Measurements from ENCODE around the gene PRKCB. TPM values are rescaled to one million over a fixed set of nuclear protein-coding genes. Genes with fewer than 3 reads are reported as not detected.
"Not testable (repeated sequence)": the region's sequence is repeated elsewhere in the genome, so short reads cannot be mapped to it uniquely, and the experiment has no call there.

Gene PRKCB
- total RNA-seq, 2 experiments from 2014 or later, result 77.8 to 81.0 TPM

DNA sequence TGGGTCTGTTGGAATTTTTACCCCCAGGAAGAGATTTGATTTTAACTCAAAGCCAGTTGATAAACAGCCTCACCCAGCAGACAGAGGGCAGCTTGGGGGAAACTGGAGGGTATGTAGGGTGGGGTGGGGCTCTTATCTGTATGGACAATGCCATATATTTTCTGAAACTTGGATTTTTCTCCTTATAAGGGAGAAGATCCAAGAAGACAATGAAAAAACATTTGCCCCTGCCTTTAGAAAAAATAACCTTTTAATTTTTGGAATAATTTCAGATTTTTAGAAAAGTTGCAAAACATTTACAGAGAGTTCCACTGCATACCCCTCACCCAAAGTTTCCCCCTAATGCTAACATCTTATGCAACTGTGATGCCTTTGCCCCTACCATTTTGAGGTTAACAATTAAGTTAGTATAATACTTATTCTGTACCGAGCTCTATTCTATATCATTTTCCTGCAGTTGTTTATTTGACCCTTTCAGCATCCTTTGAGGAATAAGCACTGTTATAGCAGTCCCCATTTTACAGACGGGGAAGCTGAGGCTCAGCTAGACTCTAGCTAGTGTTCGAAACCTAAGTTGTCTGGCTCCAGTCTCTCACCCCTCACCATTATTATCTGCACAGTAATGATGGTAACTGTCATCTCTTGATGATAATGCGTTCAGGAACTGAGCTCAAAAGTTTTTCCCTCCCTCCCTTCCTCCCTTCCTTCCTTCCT, 66.4 kb downstream of the PRKCB start:
- POLR2A ChIA-PET, result no interaction called here
- peaks cover 51% of the 10 kb centered on the region for H3K4me1 Mint-ChIP-seq
- no peaks in the 10 kb centered on the region for H3K9me3 Mint-ChIP-seq

DNA sequence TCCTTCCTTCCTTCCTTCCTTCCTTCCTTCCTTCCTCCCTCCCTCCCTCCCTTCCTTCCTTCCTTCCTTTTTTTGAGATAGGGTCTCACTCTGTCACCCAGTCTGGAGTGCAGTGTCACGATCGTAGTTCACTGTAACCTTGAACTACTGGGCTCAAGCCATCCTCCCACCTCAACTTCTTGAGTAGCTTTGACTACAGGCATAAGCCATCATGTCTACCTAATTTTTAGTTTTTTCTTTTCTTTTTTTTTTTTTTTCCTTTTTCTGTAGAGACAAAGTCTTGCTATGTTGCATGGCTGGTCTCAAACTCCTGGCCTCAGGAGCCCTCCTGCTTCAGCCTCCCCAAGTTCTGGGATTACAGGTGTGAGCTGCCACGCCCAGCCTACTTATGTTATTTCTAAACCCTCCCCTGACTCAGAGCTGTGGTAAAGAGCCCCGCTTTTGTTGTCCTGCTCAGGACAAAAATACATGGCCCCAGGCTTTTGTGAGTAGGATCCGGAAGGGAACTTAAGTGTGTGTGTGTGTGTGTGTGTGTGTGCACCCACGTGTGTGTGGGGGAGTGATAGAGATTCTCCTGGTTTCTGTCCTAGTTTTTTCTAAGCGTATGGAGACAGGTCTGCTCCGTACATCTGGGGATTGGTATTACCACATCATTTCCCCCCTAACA, 67.1 kb downstream of the PRKCB start:
- no peaks in the 10 kb centered on the region for H3K27me3 Mint-ChIP-seq
- H3K9me3 Mint-ChIP-seq, result no peaks in the 10 kb centered on the region
- H3K27ac Mint-ChIP-seq, result peak overlapping the region; percentile 31
- H3K36me3 Mint-ChIP-seq (ENCODE audit: low read depth), result peaks cover 10% of the 10 kb centered on the region
- H3K4me3 Mint-ChIP-seq, result no peak overlapping the region
- H3K4me1 Mint-ChIP-seq, result peaks cover 52% of the 10 kb centered on the region
- no peak for DNase-seq
- CTCF ChIA-PET, result interaction anchor here (1.2 to 1.5 kb wide), 2 partner anchors 43 to 47 kb away, joined by 3 read pairs; no protein-coding TSS in a partner anchor
- POLR2A ChIA-PET, result no interaction called here

More for the DNA sequence above, 66.4 kb downstream of the PRKCB start:
- H3K27ac Mint-ChIP-seq, result no peak overlapping the region
- peaks cover 10% of the 10 kb centered on the region for H3K36me3 Mint-ChIP-seq (ENCODE audit: low read depth)
- CTCF ChIA-PET, result interaction anchor here (0.6 to 1.5 kb wide), 3 partner anchors 44 to 48 kb away, joined by 3 read pairs; no protein-coding TSS in a partner anchor
- DNase-seq, result no peak
- no peak overlapping the region for H3K4me3 Mint-ChIP-seq
- H3K27me3 Mint-ChIP-seq, result no peaks in the 10 kb centered on the region

DNA sequence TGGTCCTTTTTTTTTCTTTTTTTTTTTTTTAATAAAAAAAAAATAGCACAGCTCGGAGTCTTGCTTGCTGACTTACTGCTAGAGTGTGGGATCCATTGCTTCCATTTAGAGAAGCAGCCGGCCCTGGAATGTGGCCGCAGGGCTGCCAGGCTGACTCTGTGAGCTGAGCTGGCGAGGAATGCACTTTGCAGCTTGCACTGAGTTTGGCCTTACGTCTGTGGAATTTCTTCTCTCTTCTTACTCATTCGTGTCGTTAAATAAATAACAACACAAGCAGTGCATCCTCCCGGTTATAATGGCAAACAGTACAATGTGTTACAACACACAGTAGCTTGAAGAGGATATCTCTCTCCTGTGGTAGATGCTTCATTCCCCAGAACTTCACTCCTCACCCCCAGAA, 69.2 kb downstream of the PRKCB start:
- DNase-seq, result no peak
- ChIA-PET POLR2A (no interaction called here), CTCF (interaction anchor here (1.0 kb wide), 1 partner anchor 12 kb away, joined by 3 read pairs; no protein-coding TSS in a partner anchor)
- no peak overlapping the region for H3K4me3 Mint-ChIP-seq
- no peaks in the 10 kb centered on the region for H3K27me3 Mint-ChIP-seq
- peaks cover 8% of the 10 kb centered on the region for H3K36me3 Mint-ChIP-seq (ENCODE audit: low read depth)
- H3K9me3 Mint-ChIP-seq, result no peaks in the 10 kb centered on the region
- H3K4me1 Mint-ChIP-seq, result peaks cover 45% of the 10 kb centered on the region
- H3K27ac Mint-ChIP-seq, result no peak overlapping the region

DNA sequence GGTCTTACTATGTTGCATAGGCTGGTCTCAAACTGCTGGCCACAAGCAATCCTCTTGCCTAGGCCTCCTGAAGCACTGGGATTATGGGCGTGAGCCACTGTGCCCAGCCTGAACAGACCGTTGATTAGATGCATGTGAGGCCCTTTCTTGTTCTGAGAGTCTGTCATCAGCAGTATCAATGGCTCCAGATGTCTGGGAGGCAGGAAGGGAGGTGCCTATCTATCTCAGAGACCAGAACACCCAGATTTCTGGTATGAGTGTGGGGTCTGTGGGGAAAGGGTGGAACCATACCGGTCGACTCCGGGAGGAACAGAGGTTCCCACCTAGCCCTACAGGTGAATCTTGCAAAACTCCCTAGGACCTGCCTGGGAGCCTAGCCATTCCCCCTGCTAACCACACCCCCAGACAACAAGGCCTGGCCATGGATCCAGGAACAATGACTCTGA, 71.7 kb downstream of the PRKCB start:
- Mint-ChIP-seq H3K4me3 (no peak overlapping the region), H3K36me3 (ENCODE audit: low read depth) (peaks cover 1% of the 10 kb centered on the region), H3K27me3 (no peaks in the 10 kb centered on the region), H3K27ac (no peak overlapping the region), H3K4me1 (peaks cover 26% of the 10 kb centered on the region), H3K9me3 (no peaks in the 10 kb centered on the region)
- ChIA-PET POLR2A (no interaction called here), CTCF (no interaction called here)
- no peak for DNase-seq

DNA sequence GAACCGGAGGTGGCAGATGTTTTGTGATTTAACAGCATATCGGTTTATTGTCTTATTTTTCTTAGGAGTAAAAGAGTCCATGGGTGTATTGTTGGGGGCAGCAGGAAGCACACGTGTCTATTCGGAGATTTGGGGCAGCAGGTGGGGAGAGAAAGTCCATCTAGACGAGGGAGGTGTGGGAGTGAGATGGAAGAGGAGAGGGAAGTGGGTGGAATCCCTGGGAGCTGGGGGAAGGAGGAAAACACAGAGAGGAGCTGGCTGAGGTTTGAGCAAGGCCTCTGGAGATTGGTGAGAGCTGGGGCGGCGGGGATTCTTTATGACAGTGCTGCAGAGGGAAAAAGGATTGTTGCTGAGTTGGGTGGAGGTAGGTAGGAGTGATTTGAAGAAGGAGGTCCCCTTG, 72.1 kb downstream of the PRKCB start:
- peaks cover 23% of the 10 kb centered on the region for H3K4me1 Mint-ChIP-seq
- no peaks in the 10 kb centered on the region for H3K9me3 Mint-ChIP-seq
- no peaks in the 10 kb centered on the region for H3K27me3 Mint-ChIP-seq
- ChIA-PET POLR2A (no interaction called here), CTCF (no interaction called here)
- DNase-seq, result no peak
- no peak overlapping the region for H3K4me3 Mint-ChIP-seq
- peak overlapping the region; percentile 4 for H3K27ac Mint-ChIP-seq
- H3K36me3 Mint-ChIP-seq (ENCODE audit: low read depth), result peaks cover 1% of the 10 kb centered on the region

DNA sequence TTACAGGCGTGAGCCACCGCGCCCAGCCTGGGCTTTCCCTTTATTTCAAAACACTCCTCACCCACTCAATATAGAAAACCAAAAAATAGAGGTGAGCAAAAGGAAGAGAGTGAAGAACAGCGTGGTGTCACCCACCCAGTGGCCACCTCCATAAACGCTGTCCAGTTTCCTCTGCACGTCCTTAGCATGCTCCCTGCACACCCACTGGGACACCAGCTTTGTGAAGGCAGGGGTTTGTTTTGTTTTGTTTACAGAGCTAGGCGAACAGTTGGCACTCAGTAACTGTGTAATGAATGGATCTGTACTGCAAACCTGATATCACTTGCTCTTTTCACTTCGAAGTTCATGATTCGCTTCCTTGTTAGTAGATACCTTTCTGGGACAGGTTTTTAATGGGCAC, 73.0 kb downstream of the PRKCB start:
- Mint-ChIP-seq H3K36me3 (ENCODE audit: low read depth) (peaks cover 1% of the 10 kb centered on the region), H3K9me3 (no peaks in the 10 kb centered on the region), H3K27me3 (no peaks in the 10 kb centered on the region), H3K4me1 (peaks cover 14% of the 10 kb centered on the region), H3K4me3 (no peak overlapping the region), H3K27ac (no peak overlapping the region)
- POLR2A ChIA-PET, result no interaction called here
- DNase-seq, result no peak
- CTCF ChIA-PET, result no interaction called here

DNA sequence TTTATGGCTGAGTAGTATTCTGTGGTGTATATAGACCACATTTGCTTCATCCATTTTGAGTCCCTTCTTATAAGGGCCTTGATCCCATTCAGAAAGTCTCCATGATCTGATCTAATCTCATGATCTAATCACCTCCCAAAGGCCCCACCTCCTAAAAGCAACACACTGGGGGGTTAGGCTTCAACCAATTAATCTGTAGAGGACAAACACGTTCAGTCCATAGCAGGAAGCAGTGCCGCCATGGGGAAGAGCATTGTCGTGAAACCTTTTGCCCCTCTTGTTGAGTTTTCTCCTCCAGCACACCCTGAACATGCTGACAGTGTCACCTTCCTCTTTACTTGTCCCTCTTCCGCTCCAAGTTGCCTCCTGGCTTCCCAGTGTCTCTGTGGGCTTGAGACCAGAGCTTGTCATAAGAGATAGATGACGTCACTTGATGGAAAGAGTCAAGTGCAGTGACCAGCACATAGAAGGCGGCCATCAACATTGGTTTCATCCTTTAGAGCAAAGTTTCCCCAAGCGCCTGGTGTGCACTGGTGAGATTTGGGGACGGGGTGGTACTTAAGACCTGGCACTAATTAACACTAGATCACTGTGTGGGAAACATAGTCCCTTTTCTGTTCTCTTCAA, 74.1 kb downstream of the PRKCB start:
- ChIA-PET CTCF (no interaction called here), POLR2A (no interaction called here)
- Mint-ChIP-seq H3K27ac (no peak overlapping the region), H3K36me3 (ENCODE audit: low read depth) (peaks cover 1% of the 10 kb centered on the region), H3K9me3 (no peaks in the 10 kb centered on the region), H3K4me1 (peaks cover 14% of the 10 kb centered on the region), H3K27me3 (no peaks in the 10 kb centered on the region), H3K4me3 (no peak overlapping the region)
- no peak for DNase-seq

DNA sequence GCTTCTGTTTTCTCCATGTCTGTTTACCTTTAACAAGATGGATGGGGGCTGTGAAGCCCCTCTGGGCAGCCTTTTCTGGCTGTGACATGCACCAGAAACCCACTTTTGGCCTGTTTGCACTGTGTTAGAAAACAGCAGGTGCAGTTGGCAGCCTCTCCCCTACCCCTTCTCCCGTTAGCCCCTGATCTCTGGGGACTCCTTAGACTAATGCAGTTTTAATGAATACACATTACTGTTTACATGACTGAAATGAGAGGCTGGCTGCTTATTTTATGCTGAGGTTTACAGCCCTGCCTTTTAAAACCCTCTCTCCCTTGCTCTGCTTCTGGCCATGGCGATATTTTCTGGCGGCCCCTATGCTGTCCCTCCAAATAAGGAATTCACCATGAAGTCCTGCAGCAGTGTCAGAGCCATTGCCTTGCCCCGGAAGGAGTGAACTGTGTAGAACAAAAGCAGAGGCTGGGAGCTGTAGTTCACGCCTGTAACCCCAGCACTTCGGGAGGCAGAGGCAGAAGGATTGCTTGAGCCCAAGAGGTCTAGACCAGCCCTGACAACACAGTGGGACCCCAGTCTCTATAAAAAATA, 79.3 kb downstream of the PRKCB start:
- H3K4me3 Mint-ChIP-seq, result no peak overlapping the region
- H3K27ac Mint-ChIP-seq, result no peak overlapping the region
- no peaks in the 10 kb centered on the region for H3K27me3 Mint-ChIP-seq
- H3K4me1 Mint-ChIP-seq, result peaks cover 16% of the 10 kb centered on the region
- H3K36me3 Mint-ChIP-seq (ENCODE audit: low read depth), result peaks cover 19% of the 10 kb centered on the region
- DNase-seq, result no peak
- POLR2A ChIA-PET, result no interaction called here
- peaks cover 7% of the 10 kb centered on the region for H3K9me3 Mint-ChIP-seq
- CTCF ChIA-PET, result no interaction called here

DNA sequence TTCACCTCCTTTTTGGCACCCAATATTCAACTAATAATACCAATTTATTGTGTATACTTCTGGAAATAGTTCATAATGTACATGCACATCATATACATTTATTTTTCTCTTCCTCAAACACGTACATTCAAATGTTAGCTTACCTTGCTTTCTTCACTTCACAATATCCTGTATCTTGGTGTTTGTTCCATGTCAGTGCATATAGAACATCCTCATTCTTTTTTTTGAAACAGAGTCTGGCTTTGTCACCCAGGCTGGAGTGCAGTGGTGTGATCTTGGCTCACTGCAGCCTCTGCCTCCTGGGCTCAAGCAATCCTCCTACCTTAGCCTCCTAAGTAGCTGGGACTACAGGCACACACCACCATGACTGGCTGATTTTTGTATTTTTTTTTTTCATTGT, 80.8 kb downstream of the PRKCB start:
- CTCF ChIA-PET, result interaction anchor here (1.0 kb wide), 1 partner anchor 11 kb away, joined by 3 read pairs; no protein-coding TSS in a partner anchor
- POLR2A ChIA-PET, H3K27ac Mint-ChIP-seq, H3K9me3 Mint-ChIP-seq, DNase-seq, H3K4me3 Mint-ChIP-seq, H3K27me3 Mint-ChIP-seq: not testable (repeated sequence)
- Mint-ChIP-seq H3K36me3 (ENCODE audit: low read depth) (peaks cover 24% of the 10 kb centered on the region), H3K4me1 (peaks cover 25% of the 10 kb centered on the region)

DNA sequence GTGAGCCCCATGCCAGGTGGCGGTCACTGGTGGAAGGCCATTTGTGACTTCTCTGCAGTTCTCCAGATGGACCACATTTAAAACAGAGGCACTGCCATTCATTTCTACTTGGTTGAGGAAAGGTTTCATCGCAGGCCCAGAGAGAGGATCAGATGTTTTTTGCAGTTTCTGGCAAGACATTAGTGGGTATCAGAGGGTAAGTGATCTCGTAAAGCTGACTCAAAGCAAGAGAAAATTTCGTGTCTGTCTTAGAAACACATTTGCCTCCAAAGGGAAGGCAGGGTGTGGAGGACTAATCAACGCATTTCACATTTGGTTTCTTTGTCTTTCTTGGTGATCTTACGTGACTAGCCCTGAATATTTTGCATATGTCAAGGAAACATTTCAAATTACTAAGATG, 81.8 kb downstream of the PRKCB start:
- Mint-ChIP-seq H3K27me3 (no peaks in the 10 kb centered on the region), H3K9me3 (peaks cover 7% of the 10 kb centered on the region), H3K4me1 (peaks cover 28% of the 10 kb centered on the region), H3K4me3 (no peak overlapping the region), H3K36me3 (ENCODE audit: low read depth) (peaks cover 23% of the 10 kb centered on the region), H3K27ac (no peak overlapping the region)
- ChIA-PET POLR2A (no interaction called here), CTCF (interaction anchor here (1.0 kb wide), 1 partner anchor 12 kb away, joined by 3 read pairs; no protein-coding TSS in a partner anchor)
- no peak for DNase-seq

DNA sequence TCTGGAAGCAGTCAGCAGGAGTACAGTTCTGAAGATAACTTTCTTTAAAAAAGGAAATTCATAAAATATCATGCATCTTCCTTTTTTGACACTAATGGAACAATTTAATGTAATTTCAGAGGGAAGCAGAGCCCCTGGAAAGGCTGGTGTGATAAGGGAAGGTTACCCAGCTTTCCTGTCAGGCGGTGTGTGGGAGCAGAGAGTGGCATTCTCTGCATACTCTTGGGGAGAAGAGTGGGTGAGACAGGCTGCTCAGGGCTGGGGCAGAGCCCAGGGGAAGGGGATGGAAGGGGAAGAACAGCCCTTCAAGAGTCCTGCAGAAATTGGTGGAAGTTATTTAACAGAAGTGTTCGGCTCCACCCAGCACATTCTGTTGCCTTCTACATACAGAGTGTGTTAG, 84.7 kb downstream of the PRKCB start:
- Mint-ChIP-seq H3K4me1 (peaks cover 28% of the 10 kb centered on the region), H3K27ac (no peak overlapping the region), H3K36me3 (ENCODE audit: low read depth) (peaks cover 33% of the 10 kb centered on the region), H3K9me3 (peaks cover 7% of the 10 kb centered on the region), H3K4me3 (no peak overlapping the region), H3K27me3 (no peaks in the 10 kb centered on the region)
- ChIA-PET POLR2A (no interaction called here), CTCF (no interaction called here)
- DNase-seq, result no peak

DNA sequence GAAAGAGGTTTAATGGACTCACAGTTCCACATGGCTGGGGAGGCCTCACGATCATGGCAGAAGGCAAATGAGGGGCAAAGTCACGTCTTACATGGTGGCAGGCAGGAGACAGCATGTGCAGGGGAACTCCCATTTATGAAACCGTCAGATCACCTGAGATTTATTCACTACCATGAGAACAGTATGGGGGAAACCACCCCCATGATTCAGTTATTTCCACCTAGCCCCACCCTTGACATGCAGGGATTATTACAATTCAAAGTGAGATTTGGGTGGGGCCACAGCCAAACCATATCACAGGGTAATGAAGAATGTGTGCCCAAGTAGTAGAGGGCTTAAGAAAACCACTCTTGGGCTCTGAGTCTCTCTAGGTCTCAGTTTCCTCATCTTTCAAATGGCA, 85.1 kb downstream of the PRKCB start:
- H3K36me3 Mint-ChIP-seq (ENCODE audit: low read depth), result peaks cover 37% of the 10 kb centered on the region

DNA sequence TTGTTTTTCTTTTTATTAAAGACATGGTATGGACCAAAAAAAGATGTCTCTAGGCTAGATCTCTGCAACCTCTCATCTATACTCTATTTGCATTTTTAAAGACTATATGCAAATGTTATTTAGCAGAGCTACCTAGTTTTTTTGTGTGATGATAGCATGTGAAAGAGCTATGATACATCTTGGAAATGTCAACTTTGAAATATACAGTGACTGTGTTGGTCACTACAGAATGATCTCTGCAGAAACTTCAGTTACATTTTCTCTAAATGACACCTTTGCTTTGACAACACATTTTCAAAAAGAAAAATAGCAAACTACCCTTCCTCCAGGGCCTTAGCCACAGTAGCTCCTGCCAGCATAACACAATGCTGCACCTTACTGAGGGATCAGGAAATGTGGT, 86.6 kb downstream of the PRKCB start:
- no peak for DNase-seq
- no peaks in the 10 kb centered on the region for H3K27me3 Mint-ChIP-seq
- ChIA-PET POLR2A (interaction anchor here (0.5 kb wide), 1 partner anchor 15 kb away, joined by 4 read pairs; no protein-coding TSS in a partner anchor), CTCF (interaction anchor here (0.6 to 2.0 kb wide), 3 partner anchors 25 to 986 kb away, joined by 3 to 5 read pairs (median 3); no protein-coding TSS in a partner anchor)
- no peak overlapping the region for H3K27ac Mint-ChIP-seq
- no peak overlapping the region for H3K4me3 Mint-ChIP-seq
- peaks cover 7% of the 10 kb centered on the region for H3K9me3 Mint-ChIP-seq
- peaks cover 34% of the 10 kb centered on the region for H3K36me3 Mint-ChIP-seq (ENCODE audit: low read depth)
- peaks cover 22% of the 10 kb centered on the region for H3K4me1 Mint-ChIP-seq

More for the DNA sequence above, 85.1 kb downstream of the PRKCB start:
- Mint-ChIP-seq H3K27me3 (no peaks in the 10 kb centered on the region), H3K9me3 (peaks cover 7% of the 10 kb centered on the region), H3K27ac (no peak overlapping the region), H3K4me3 (no peak overlapping the region), H3K4me1 (peaks cover 28% of the 10 kb centered on the region)
- CTCF ChIA-PET, result interaction anchor here (2.0 kb wide), 1 partner anchor 90 kb away, joined by 5 read pairs; no protein-coding TSS in a partner anchor
- DNase-seq, result no peak
- POLR2A ChIA-PET, result no interaction called here

Measured in activated CD4-positive, alpha-beta T cell treated with anti-CD3 and anti-CD28 coated beads, Interleukin-2, amount 10 ng/mL, durations not matched to agents 7 days and 5 days (primary cell).